GM21528 (cell line): Measurements from ENCODE around the gene MDK.
"Not testable (repeated sequence)": the region's sequence is repeated elsewhere in the genome, so short reads cannot be mapped to it uniquely, and the experiment has no call there.

Experiments
- ATAC-seq: cut with Tn5 transposase; IDR thresholded peaks from one replicate; pipeline ENCODE4 v1.9.1; 2021; ENCODE audit warnings: mild to moderate bottlenecking, moderate library complexity; ENCODE audit not compliant: unreplicated experiment, low FRiP score

Gene MDK

DNA sequence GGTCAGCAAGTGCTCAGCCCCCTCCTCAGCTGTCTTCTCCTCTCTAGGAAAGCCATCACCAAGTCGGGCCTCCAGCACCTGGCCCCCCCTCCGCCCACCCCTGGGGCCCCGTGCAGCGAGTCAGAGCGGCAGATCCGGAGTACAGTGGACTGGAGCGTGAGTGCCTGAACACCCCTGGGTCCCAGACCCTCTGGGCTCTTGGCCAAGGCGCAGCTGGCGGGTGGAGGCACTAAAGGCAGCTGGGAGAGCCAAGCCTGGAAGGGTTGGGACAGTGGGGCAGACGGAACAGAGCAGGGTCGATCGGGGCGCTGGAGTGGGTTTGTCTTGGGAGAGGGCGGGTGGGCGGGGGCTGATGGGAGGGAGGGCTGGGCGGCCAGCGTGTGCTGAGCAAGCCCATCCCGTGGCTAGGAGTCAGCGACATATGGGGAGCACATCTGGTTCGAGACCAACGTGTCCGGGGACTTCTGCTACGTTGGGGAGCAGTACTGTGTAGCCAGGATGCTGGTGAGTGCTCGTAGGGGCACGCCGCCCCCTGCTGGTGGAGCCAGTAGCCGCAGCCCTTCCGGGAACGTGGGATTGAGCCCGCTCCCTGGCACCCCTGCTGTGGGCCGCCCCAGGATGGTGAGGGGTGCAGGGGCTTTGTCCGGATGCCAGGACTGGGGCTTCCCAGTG, 14.1 kb upstream of the MDK start:
- no peak for ATAC-seq

DNA sequence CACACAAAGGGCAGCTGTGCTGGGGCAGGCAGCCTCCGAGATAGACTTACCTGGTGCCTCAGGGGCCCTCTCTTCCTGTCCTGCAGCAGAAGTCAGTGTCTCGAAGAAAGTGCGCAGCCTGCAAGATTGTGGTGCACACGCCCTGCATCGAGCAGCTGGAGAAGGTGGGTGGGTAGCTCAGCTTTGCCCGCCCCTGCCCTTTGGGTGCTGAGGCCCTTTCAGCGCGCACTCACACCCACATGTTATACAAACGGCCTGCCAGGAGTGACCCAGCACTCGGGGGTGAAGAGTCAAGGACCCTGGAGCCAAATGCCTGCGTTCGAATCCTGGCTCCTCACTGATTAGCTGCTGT, 13.6 kb upstream of the MDK start:
- ATAC-seq = no peak

DNA sequence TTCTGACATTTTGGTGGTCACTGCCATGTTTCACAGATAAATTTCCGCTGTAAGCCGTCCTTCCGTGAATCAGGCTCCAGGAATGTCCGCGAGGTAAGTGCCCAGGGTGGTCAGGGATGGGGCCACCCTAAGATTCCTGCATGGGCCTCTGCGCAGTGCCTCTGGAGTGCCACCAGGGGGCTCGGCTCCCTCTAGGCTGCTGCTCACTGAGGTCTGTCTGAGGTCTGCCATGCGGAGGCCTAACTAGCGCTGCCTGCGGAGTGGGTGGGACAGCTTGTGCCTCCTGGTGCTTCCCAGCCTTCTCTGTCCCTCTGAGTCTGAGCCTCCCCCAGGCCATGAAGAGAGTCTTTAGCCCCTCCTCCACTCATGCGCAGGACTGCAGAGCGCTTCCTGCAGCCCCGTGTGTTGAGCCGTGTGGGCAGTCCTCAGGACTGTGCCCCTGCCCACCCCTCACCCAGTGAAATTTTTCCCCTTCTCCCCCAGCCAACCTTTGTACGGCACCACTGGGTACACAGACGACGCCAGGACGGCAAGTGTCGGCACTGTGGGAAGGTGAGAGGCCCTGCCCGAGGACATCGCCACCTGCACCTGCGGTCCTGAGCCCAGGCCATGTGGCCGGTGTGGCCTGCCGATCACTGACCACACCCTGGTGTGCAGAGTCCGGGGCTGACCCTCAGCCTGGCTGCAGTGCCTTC, 11.9 kb upstream of the MDK start:
- ATAC-seq = no peak

DNA sequence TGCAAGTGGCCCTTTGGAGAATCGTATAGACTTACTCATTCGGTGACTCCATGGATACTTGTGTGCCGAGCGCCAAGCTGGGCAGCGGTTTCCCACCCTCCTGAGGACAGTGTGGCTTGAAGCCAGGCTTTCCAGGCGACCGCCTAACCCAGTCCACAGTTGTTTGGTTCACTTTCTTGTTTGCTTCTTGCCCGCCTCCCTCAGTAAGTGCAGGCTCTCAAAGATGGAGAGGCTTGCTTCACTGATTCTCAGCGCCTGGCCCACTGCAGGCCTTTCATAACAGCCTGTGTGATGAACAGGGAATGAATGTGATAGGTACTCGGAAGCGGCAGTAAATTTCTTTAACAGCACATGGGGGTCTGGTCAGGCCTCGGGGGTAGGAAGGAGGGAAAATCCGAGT, 11.2 kb upstream of the MDK start:
- ATAC-seq = no peak

DNA sequence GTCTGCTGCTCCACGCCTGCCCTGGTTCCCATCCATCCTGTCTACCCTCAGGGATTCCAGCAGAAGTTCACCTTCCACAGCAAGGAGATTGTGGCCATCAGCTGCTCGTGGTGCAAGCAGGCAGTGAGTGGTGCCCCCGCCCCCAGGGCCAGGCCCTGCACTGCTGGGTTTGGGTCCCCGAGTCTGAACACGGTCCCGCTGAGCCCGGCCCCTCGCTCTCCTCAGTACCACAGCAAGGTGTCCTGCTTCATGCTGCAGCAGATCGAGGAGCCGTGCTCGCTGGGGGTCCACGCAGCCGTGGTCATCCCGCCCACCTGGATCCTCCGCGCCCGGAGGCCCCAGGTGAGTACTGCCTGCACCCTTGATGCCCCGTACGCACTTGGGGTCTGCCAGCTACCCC, 10.2 kb upstream of the MDK start:
- ATAC-seq = not testable (repeated sequence)

DNA sequence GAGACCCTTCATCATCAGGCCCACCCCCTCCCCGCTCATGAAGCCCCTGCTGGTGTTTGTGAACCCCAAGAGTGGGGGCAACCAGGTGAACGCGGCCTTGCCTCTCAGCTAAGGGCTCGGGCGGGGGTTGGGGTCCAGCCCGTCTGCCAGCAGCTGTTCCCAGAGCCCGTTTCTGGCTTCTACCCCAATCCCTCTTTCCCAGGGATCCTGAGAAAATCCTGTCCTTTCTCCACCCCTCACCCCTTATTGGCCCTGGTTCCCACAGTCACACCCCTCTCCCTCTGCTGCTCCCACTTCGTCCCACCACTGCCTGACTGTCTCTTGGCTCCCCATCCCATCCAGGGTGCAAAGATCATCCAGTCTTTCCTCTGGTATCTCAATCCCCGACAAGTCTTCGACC, 9.4 kb upstream of the MDK start:
- no peak for ATAC-seq

DNA sequence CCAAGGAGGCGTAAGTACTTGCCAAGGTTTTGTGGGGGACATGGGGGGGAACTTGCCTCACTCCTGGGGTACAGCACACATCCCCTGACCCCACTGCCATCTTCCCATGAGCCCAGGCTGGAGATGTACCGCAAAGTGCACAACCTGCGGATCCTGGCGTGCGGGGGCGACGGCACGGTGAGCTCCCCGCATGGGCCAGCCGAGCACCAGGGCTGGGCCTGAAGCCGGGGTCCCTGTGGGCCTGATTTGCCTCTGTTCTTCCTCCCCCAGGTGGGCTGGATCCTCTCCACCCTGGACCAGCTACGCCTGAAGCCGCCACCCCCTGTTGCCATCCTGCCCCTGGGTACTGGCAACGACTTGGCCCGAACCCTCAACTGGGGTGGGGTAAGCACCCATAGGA, 9.0 kb upstream of the MDK start:
- ATAC-seq = not testable (repeated sequence)

DNA sequence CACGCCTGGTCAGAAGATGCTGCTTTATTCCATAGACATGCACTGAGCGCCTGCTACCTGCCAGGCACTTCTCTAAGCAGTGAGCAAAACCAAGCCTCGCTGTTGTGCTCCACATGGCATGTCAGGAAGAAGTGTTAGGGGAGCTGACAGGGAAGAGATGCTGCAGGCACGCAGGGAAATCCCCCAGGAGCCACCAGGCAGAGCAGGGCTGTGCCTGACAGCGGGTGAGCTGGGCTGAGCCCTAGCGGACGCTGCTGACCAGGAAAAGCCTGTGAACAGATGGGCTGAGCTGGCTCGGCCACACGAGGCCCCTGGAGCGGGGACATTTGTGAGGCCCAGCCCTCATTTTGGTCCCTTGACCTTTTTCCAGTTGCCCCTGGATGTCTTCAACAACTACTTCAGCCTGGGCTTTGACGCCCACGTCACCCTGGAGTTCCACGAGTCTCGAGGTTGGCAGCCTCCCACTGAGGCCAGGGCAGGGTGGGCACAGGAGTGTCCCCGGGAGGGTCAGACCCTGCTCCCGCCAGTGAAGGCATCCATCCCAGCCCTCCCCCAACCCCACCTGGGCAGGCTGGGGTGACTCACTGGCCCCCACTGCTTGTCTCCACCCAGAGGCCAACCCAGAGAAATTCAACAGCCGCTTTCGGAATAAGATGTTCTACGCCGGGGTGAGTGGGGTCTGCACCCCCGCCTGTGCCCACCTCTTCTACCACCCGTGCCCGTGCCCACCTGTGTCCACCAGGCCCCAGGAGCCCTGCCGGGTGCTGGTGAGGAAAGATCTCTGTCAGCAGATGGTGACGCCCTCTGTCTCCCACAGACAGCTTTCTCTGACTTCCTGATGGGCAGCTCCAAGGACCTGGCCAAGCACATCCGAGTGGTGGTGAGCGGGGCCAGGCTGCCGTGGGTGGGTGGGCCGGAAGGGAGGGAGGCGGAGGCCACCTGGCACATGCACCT, 7.4 kb upstream of the MDK start:
- ATAC-seq = no peak

DNA sequence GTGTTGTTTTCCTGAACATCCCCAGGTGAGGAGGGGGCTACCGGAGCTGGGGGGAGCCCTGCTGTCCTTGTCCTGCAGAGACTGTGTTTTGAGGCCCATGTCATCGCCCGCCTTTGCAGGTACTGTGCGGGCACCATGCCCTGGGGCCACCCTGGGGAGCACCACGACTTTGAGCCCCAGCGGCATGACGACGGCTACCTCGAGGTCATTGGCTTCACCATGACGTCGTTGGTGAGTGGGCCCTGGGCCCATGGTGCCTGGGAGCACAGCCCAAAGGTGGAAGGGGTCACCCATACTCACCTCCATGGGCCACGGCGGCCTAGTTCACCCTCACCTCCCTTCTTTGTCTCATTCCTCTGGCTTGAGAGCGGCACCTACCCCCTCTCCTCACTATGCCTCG, 6.7 kb upstream of the MDK start:
- no peak for ATAC-seq

DNA sequence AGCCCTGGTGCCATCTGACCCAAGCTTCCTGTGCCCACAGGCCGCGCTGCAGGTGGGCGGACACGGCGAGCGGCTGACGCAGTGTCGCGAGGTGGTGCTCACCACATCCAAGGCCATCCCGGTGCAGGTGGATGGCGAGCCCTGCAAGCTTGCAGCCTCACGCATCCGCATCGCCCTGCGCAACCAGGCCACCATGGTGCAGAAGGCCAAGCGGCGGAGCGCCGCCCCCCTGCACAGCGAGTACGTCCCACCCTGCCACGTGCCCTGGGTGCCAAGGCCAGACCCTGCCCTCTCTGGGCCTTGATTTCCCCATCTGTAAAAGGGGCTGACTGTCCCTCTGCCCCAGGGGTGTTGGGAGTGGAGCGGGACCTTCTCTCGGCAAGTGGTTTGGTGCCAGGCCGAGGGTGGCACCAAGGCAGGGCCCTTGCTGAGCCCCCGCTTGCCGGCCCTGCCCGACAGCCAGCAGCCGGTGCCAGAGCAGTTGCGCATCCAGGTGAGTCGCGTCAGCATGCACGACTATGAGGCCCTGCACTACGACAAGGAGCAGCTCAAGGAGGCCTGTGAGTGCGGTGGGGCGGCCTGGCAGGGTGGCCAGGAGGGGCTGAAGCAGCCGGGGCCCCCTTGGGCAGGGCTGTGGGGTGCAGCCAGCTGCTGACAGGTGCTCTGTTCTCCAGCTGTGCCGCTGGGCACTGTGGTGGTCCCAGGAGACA, 5.9 kb upstream of the MDK start:
- ATAC-seq = no peak

DNA sequence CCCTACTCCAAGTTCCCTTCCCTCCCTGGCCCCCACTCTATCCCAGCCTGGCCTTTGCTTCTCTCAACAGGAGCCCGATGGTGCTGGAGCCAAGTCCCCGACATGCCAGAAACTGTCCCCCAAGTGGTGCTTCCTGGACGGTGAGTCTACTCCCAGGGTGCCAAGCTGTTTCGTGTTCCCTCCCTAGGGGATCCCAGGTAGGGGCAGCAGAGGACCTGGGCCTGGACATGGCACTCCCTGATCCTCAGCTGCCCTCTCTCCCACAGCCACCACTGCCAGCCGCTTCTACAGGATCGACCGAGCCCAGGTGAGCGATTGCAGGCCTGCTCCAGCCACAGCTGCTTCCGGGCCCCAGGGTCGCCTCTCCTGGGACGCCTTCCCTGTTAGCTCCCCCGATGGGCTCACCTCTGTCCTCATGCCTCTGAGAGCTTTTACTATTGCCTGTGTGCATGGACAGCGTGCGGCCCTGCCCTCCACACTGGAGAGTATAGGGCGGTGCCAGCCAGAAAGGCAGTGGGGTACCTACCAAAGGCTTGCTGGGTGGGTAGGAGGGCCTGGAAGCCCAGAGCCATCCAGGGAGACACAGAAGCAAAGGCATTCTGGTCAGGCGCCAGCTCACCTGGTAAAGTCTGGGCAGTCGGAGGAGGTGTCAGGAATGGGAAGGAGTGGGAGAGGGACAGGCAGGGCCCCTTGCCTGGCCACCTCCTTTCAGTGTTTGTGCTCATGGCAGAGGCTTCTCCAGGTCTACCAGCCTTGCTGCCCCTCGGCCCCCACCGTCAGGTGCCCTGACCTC, 5.0 kb upstream of the MDK start:
- ATAC-seq = no peak

DNA sequence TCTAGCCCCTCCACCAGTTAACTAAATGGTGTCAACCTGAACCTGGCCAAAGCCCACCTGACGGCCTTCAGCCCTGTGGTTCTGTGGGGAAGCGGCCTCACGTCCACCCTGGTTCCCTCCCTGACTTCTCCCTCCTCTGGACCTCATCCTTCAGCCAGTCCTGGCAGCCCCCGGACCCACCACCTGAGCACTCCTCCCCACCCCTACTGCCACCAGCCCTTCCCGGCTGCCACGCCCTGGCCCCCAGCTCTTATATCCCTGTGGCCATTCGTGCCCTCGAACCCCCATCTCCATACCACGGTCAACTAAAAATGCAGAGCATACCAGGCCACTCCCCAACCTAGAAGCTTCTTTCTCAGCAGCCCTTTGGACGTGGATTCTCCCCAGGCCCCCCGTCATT, 4.2 kb upstream of the MDK start:
- ATAC-seq = no peak

DNA sequence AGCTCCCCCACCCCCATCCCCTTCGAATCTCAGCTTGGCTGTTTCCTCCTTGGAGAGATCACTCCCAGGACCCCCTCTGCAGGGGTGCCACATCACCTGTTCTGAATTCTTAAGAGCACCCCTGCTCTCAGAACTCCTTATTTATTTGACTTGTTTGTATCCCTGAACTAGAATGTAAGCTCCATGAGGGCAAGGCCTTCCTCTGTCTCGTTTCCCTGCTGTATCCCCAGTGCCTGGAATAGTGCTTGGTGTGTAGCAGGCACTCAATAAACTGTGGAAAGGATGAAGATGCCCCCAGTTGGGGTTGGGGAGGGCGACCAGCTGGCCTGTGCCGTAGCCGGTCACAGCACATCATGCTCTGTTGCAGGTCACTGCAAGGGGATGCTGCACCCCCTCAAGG, 3.6 kb upstream of the MDK start:
- no peak for ATAC-seq

DNA sequence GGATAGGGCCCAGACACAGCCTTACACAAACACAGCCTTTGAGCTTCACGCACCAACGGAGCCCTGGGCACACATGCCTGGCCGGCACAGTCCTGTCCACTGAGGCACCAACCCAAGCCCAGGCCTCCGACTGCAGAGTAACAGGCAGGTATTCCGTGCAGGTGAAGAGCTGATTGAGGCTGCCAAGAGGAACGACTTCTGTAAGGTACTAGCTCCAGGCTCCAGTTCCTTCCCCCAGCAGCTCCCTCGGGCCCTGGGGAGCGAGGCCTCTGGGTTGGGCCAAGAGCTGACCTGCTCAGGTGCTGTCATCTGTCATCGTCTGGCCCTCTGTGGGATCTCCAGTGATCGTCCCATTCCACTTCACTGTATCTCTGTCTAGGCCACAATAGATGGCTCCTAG, 3.2 kb upstream of the MDK start:
- no peak for ATAC-seq

DNA sequence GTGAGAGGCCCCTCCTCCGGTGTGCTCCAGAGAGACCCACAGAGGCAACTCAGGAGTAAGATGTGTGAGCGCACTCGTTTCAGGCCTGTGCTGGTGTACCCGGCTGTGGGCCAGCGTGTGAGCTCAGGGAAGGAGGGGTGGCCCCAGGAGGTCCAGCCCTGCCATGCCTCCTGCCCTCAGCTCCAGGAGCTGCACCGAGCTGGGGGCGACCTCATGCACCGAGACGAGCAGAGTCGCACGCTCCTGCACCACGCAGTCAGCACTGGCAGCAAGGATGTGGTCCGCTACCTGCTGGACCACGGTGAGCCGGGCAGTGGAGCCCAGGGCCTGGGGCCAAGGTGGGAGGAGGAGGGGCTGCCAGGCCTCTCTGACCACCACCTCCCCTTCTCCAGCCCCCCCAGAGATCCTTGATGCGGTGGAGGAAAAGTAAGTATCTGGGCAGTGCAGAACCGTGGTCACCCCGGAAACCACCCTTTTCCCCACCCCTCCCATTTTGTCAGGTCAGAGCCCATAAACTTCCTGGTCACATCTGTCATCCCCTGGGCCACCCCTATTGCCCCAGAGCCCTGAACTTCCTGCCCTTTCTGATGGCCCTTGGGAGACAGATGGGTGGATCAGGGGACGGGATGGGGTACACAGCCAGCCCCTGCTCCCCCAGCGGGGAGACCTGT, 2.5 kb upstream of the MDK start:
- ATAC-seq = no peak

DNA sequence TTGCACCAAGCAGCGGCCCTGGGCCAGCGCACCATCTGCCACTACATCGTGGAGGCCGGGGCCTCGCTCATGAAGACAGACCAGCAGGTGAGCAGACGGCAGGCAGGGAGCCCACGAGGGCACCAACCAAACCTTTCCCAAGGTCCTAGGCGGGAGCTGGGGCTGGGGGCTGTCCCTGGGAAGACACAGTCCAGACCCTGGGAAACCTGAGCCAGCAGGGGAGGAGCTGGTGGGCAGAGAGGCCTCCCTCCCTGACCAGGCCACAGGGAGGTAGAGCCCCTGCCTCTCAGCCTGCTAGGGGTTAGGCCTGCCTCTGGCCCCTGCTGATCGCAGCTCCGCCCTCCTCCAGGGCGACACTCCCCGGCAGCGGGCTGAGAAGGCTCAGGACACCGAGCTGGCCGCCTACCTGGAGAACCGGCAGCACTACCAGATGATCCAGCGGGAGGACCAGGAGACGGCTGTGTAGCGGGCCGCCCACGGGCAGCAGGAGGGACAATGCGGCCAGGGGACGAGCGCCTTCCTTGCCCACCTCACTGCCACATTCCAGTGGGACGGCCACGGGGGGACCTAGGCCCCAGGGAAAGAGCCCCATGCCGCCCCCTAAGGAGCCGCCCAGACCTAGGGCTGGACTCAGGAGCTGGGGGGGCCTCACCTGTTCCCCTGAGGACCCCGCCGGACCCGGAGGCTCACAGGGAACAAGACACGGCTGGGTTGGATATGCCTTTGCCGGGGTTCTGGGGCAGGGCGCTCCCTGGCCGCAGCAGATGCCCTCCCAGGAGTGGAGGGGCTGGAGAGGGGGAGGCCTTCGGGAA, 1.8 kb upstream of the MDK start:
- not testable (repeated sequence) for ATAC-seq

DNA sequence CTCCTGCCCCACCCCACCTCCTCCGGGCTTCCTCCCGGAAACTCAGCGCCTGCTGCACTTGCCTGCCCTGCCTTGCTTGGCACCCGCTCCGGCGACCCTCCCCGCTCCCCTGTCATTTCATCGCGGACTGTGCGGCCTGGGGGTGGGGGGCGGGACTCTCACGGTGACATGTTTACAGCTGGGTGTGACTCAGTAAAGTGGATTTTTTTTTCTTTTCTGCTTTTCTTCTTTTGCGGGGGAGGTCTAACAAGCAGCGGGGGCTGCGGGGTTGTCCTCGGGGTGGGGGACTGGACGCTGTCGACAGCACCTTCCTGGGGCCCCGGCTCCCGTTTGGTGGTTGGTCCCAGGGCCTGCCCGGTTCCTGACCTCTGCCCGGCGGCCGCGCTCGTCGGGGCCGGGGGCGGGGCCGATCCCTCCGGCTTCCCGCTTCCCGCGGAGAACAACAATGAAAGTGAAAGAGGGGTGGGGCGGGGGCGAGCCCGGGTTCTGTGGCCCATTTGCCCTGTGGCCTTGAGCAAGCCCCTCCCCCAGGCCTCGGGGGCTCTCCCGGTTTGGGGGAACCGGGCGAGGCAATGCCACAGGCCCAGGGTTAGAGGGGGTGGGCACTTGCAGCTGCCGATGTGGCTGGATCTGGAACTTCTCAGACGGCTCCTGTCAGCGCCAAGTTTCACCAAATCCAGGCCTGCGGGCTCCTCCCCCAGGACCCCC, 975 bp upstream of the MDK start:
- ATAC-seq = no peak
